ENCODE data around the gene AGGF1.
"Not testable (repeated sequence)": the region's sequence is repeated elsewhere in the genome, so short reads cannot be mapped to it uniquely, and the experiment has no call there.

The AGGF1 gene

DNA sequence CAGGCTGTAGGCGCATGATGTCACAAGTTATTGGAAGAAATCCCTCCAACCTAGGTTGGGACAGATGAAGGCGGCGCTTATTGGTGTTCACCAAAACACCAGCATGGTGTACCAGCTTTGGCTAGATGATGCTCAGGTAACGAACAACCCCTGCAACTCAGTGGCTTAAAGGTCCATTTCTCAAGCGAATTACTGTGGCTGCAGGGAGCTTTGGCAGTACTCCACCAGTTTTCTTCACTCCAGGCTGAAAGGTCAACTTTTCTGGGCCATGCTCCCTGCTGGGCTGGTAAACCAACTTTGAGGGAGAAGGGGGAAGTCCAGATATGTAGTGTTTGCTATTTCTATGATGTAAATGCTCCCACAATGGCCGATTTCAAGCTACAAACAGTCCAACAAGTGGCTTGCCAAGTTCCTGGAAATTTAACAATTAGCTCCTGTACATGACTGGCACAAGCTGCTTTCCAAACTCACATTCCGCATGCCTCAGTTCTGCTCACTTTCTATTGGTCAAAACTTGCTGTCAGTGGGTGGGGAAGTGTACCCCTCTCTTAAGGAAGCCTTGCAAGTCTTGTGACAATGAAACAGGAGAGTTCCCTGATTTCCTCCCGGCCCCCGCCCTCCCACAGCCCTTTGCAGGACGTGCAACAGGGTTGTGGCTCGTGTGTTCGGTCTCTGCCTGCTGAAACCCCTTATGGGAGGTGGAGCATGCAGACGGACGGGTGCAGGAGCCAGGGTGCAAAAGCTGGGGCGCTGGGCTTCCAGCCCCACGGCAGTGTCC is 57.5 kb downstream of the AGGF1 start:
- DNase-seq: no peak

DNA sequence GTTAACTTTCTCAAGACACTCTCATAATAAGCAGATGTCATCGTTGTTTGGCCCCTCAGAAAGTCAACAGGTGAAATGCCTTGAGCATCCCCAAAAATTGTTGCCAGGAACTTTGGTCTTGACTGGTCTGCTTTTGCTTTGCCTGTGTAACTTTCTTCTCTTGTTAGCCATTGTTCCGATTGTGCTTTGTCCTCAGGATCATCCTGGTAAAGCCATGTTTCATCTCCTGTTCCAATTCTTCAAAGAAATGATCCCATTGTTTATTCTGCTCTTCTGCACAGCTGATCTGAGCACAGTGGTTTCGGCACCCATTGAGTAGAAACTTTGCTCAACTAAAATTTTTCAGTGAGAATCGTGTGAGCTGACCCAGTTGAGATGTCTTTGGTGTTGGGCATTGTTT is 65.0 kb downstream of the AGGF1 start:
- no peak for DNase-seq

DNA sequence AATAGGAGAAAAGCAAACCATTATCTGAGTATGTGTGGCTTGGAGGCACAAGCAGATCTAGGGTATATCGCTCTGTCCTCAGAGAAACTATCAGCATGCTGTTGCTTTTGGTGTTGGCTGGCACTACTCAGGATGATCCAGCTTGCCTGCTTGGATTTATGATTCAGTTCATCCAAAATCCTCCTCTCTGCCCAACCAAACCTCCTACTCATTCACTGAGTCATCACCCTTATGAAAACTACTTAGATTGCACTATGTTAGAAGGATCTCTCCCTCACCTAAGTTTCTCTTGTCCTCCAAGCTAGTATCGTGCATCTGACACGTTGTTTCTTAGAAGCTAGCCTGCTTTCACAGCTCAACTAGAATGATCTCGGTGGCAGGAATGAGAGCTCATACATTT is 71.1 kb downstream of the AGGF1 start:
- peak; percentile 42 for DNase-seq

DNA sequence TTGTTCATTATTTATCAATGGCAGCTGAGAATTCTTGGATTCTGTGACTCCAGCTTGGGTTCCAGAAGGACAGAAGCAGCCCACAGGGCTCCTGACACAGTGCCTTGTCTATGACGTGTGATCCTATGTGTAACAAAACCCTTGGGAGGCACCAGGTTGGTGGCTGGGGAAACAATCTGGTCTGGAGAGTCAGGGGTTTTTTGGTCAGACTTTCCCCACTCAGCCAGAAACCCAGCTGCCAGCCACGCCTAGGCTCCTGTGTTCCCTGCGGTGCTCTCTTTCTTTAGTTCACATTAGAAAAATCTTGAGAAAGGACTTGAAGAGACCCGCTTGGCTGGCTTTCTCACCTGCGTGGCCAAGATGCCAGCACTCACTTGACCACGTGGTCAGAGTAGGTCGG is 72.3 kb downstream of the AGGF1 start:
- DNase-seq: no peak

DNA sequence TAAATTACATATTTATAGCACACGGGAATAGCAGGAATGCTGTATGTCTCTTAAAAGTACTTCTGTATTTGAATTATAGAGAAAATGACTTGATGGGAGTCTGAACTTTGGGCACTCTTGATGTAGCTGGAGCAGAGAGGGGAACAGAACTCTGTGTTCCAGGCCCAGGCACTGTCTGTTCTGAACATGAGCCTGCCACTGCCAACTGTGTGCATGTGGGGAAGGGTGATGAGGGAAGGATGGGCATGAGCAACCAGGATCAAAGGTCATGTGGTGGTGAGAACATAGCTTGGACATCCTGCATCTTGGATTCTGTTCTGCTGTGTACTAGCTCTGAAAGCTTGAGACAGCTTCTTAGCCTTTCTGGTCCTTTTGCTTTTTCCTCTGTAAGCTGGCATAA is 73.3 kb downstream of the AGGF1 start:
- no peak for DNase-seq

DNA sequence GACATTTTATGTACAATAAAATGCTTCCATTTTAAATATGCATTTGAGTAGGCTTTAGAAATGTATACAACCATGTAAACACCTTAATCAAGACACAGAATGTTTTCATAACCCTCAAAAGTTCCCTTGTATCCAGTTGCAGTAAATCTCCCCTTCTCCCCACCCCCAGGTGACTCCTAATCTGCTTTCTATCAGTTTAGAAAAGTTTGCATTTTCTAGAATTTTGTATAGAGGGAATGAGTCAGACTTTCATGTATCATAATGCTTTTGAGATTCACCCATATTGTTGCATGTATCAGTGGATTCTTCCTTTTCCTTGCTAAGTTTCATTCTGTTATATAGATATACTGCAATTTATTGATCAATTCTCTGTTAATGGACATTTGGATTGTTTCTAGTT is 74.6 kb downstream of the AGGF1 start:
- DNase-seq: no peak

DNA sequence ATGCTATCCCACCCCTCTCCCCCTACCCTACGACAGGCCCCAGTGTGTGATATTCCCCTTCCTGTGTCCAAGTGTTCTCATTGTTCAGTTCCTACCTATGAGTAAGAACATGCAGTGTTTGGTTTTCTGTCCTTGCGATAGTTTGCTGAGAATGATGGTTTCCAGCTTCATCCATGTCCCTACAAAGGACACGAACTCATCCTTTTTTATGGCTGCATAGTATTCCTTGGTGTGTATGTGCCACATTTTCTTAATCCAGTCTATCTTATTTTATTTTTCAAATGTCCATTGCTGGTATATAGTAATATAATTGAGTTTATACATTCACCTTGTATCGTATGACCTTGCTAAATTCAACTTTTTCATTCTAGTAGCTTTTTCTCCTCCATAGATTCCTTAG is 76.8 kb downstream of the AGGF1 start:
- not testable (repeated sequence) for DNase-seq

Data from fibroblast of upper back skin (primary cell).